OCI-LY1 (cell line): Measurements from ENCODE around the gene CELSR1.

Experiments
- EZH2 ChIP-seq: fragments of 200-600 bp; sonication (generic), shearing (Covaris generic); IDR thresholded peaks from 2 replicates; pipeline ENCODE4 v1.8.0; 2017; ENCODE audit warnings: borderline replicate concordance, mixed run types, mild to moderate bottlenecking, antibody characterized with exemption, low read length, moderate library complexity, mixed read lengths
- TF ChIP-seq, protein P1 (sequence below): fragments of 200-600 bp; sonication (generic), shearing (Covaris generic); IDR thresholded peaks from 2 replicates; pipeline ENCODE4 v1.5.1; 2017; ENCODE audit warnings: mild to moderate bottlenecking, antibody characterized with exemption, low read length, moderate library complexity, mixed read lengths

- TF ChIP-seq, protein P1, sequence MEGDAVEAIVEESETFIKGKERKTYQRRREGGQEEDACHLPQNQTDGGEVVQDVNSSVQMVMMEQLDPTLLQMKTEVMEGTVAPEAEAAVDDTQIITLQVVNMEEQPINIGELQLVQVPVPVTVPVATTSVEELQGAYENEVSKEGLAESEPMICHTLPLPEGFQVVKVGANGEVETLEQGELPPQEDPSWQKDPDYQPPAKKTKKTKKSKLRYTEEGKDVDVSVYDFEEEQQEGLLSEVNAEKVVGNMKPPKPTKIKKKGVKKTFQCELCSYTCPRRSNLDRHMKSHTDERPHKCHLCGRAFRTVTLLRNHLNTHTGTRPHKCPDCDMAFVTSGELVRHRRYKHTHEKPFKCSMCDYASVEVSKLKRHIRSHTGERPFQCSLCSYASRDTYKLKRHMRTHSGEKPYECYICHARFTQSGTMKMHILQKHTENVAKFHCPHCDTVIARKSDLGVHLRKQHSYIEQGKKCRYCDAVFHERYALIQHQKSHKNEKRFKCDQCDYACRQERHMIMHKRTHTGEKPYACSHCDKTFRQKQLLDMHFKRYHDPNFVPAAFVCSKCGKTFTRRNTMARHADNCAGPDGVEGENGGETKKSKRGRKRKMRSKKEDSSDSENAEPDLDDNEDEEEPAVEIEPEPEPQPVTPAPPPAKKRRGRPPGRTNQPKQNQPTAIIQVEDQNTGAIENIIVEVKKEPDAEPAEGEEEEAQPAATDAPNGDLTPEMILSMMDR, result no peak
- TF ChIP-seq EZH2, result no peak
Observed at GRCh38 chr22:46413725-46414379, 123.6 kb downstream of the CELSR1 start.
